ENCODE results near the gene MKKS.

The MKKS gene

DNA sequence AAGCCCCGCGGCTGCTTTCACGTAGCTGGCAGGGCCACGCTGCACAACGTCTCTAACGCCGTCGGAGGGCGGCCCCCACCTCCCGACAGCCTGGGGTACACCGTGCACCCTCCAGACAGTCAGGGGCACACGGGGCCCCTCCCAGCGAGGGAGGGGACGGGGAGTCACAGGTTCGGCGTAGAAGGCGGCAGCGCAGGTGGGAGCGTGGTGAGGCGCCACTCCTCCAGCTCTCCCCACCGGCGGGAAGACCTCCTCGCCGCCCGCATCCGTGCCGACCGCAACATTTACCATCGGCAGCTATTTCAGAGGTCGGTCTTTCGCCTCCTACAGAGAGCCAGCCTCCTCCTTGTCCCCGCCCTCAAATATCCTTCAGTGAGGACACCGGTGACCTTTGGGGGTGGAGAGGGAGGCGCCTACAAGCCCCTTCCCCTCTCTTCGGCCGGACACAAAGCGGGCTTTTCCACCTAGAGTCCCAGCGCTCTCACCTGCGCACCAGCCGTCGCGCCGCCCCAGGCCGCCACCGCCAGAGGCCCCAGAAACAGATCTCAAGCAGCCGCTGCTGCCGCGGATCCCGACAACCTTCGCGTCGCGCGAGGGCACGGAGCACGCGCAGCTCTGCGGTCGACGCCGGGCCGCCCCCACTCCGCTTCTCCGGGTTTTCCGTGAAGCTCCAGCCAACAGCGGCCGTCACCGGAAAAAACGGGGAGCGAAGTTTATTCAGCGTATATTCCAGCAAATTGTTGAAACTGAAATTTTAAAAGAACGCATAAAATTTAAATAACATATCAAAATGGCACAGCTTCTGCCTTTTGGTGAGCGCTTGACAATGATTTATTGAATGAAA lies at the start of gene MKKS:
MKKS (minus strand) TSS at position 600 of the 844 bp plus-strand sequence. CDS start 20,708 bp downstream, outside the sequence.
- peak; percentile 74 to 81 for DNase-seq (ENCODE audit: low read depth in 1 of 2, low spot score in 1 of 2)

DNA sequence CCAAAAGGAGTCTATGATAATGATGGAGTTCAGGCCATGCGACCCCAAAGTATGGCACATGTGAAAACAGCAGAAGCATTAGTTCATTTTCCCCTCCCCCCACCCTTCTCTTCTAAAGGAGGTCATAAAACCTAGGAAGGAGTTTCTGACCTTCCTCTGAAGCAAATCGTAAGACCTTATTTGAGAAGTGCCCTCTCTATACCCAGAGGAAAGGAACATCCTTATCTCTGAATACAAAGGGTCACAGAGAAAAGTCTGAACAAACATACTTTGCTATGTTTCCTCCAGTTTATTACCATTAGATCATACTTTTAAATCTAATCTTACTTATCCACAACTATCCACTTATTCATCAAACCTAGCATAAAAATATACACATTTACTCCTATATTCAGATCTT lies 49.7 kb upstream of the MKKS start:
- DNase-seq (ENCODE audit: low read depth in 1 of 2, low spot score in 1 of 2): no peak

DNA sequence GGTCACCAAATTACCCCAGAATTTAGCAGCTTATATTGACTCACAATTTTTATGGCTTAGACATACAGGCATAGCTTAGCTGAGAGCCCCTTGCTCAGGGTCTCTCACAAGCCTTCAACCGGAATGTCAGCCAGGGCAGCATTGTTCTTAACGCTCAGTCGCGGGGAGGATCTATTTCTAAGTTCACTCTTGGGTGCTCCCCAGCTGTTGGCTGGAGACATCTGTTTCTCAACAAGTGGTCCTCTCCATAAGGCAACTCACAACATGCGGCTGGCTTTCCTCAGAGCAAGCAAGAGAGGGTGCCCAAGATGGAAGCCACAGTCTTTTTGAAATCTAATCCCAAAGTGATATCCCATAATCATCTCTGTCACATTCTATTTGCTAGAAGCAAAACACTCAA lies 47.7 kb upstream of the MKKS start:
- DNase-seq (ENCODE audit: low read depth in 1 of 2, low spot score in 1 of 2): no peak

DNA sequence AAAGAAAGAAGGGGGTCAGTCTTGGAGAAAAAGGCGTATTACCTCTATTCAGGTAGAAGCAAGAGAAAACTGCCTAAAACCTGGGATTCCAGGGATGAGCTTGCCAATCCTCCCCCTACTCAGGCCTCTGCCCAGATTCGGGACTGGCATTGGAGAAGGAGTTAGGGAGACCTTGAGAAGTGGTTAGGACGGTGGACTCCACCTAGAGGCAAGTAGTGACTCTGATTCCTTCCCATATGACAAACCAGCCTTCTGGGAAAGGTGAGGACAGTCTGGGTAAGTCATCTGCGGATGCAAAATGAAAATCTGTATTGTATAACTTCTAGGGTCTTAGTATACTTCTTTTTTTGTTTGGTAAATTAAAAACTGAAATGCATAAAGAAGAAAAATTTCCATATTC lies 44.9 kb upstream of the MKKS start:
- no peak for DNase-seq (ENCODE audit: low read depth in 1 of 2, low spot score in 1 of 2)

DNA sequence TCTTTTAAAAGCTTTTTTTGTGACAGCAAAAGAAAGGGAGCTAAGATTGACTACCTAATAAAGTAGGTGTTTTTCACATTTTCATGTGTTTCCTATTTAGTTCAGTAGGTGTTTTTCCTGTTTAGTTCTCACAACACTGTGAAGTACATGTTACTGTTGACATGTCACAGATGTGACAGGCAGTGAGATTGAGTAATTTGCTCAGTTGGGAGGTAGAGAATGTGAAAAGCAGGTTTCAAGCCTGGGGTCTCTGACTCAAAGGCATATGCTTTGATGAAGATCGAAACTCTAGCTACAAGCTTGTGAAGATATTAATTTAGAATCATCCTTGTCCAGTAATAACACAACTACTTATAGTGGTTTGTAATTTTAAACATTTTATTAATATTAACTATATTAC lies 44.2 kb upstream of the MKKS start:
- no peak for DNase-seq (ENCODE audit: low read depth in 1 of 2, low spot score in 1 of 2)

- no peak for DNase-seq (ENCODE audit: low read depth in 1 of 2, low spot score in 1 of 2)
Observed at GRCh38 chr20:10476319-10476724, 42.3 kb upstream of the MKKS start.

DNA sequence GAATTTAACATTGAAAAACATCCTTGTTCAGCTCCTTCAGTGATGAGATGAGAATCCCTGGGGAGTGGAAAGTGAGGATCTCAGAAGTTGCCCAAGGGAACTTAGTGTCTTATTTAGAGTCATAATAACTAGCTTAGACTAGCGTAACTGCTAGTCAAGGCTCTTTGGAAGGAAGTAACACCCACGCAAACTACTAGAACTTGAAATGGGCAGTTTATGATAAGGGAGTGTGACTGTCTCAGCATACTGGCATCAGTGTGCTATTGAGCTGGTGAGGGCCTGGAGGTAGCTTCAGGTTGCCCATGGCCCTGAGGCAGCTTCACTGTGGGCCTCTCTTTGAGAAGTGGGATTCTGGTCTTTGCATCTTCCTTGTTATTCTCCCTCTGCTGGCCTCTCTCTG lies 41.2 kb upstream of the MKKS start:
- DNase-seq (ENCODE audit: low read depth in 1 of 2, low spot score in 1 of 2): no peak

- DNase-seq (ENCODE audit: low read depth in 1 of 2, low spot score in 1 of 2): no peak
Observed at GRCh38 chr20:10474606-10475184, 40.7 kb upstream of the MKKS start.

DNA sequence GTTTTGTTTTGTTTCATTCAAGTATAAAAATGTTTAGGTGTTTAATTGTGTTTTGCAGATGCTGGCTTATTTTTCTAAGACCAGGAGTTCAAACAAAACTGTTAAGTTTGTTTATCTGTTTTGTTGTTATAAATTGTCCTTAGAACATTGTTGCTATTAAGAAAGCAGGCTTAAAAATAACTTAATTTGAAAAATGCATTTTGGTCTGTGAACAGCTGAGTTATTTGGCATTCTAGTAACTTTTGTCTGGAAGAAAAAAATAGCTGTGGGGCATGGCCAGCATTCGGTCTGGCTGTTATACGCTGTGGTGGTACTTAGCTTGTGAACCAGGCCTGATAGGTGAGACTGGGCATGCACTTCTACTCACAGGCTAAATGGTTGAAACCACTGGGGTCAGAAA lies 38.8 kb upstream of the MKKS start:
- no peak for DNase-seq (ENCODE audit: low read depth in 1 of 2, low spot score in 1 of 2)

GRCh38 chr20:10470276-10470675 lies 36.3 kb upstream of the MKKS start:
- DNase-seq (ENCODE audit: low read depth in 1 of 2, low spot score in 1 of 2): no peak

- DNase-seq (ENCODE audit: low read depth in 1 of 2, low spot score in 1 of 2): peak in 1 of 2 donors; percentile 7
Observed at GRCh38 chr20:10469599-10469998, 35.6 kb upstream of the MKKS start.

- DNase-seq (ENCODE audit: low read depth in 1 of 2, low spot score in 1 of 2): no peak
Observed at GRCh38 chr20:10469056-10469455, 35.0 kb upstream of the MKKS start.

DNA sequence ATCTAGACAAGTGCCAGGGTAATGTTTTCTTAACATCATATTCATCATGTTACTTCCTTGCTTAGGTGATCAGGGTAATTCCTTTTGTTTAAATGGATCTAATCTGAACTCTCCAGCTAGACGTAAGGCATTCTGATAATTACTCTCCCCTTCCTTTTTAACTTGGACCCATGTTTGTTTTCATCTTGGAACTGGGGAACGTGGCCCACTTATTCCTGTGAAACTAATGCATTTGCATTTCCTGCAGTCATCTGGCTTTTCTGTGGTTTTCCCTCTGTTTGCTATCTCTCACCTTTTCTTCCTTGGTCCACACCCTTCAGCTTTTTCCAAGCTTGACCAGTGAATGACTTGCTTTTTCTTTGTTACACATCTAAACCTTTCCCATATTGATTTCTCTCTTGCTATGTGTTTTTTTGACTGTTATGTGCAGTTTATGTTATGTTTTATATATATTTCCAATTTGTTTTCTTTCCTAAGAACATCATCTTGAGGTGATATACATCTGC lies 34.4 kb upstream of the MKKS start:
- no peak for DNase-seq (ENCODE audit: low read depth in 1 of 2, low spot score in 1 of 2)

DNA sequence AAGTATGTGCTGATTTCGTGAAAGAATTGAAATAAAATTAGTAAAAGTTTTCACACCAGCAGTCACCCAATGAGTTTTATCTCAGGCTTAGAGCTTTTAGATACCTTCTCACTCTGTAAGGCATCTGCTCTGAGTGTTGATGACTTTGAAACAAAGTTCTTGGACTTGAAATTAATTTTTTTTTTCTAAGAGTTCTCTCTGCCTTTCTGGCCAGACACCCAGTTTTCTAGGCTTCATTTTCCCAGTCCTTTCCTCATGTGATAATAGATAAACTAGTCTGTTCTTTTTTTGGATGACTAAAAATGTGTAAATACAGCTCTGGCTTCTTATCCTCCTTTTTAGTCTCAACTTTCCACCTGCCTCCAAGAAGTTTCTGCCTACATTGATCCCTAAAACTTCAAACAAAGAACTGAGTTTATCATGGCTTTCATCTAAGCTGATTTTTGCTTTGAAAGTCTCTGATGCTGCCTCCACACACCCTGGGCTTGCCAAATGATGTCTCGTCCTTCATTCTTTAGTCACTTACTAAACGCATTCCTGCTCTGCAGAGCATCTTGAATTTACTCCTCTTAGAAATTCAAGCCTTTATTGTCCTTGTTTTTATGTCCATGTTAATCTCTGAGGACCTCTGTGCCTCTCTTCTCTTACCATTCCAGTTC lies 33.8 kb upstream of the MKKS start:
- no peak for DNase-seq (ENCODE audit: low read depth in 1 of 2, low spot score in 1 of 2)

DNA sequence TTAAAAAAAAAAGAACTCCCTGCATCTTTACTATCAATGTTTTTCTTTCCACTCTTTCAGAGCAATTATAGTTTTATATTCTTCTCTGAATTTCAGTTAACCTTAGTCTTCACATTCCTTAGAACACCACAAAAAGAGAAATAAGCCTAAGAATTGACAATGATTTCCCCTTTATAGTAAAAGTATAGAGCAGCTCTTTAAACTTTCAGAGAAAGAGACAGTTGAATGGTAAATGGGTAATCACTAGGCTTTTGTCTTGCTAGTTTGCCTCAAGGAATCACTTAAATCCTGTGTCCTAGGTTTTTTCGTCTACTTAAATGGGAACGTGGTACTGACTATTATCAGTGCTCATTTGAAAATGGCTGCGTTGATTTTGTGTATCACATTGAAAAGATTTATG lies 32.8 kb upstream of the MKKS start:
- DNase-seq (ENCODE audit: low read depth in 1 of 2, low spot score in 1 of 2): no peak

GRCh38 chr20:10466325-10466724 lies 32.3 kb upstream of the MKKS start:
- no peak for DNase-seq (ENCODE audit: low read depth in 1 of 2, low spot score in 1 of 2)

DNA sequence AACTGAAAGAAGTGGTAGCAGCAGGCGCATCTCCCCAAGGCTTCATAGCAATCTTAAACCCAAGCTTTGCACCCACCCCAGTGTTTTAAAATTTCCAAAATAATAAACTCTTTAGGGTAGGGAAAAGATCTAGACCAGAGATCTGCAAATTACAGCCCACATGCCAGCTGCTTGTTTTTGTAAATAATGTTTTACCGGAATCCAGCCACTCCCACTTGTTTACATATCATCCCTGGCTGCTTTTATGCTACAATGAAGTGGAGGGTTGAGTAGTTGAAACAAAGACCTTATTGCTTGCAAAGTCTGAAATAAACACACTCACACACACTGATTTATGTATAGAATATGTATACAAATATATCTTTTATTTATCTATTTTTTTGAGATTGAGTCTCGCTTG lies 31.1 kb upstream of the MKKS start:
- DNase-seq (ENCODE audit: low read depth in 1 of 2, low spot score in 1 of 2): no peak

GRCh38 chr20:10463622-10464021 lies 29.6 kb upstream of the MKKS start:
- no peak for DNase-seq (ENCODE audit: low read depth in 1 of 2, low spot score in 1 of 2)

DNA sequence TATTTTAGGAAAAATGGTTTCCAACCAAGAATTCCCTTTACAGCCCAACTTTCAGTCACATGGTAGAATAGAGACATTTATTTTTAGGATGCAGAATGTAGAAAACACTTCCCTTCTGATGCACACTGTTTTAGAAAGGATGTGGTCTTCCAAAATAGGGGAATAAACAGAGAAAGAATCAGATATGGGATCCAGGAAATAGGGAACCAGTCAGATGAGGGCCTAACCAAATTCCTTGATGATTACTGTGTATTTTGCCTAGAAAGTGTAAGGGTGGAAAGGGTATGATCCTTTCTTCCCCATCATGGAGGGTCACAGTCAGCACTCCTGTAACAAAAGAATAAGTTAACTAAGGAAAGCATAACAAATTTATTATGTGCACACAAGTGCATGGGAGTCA lies 28.5 kb upstream of the MKKS start:
- DNase-seq (ENCODE audit: low read depth in 1 of 2, low spot score in 1 of 2): no peak

GRCh38 chr20:10461495-10461894 lies 27.5 kb upstream of the MKKS start:
- DNase-seq (ENCODE audit: low read depth in 1 of 2, low spot score in 1 of 2): no peak

- no peak for DNase-seq (ENCODE audit: low read depth in 1 of 2, low spot score in 1 of 2)
Observed at GRCh38 chr20:10454151-10454750, 20.2 kb upstream of the MKKS start.

DNA sequence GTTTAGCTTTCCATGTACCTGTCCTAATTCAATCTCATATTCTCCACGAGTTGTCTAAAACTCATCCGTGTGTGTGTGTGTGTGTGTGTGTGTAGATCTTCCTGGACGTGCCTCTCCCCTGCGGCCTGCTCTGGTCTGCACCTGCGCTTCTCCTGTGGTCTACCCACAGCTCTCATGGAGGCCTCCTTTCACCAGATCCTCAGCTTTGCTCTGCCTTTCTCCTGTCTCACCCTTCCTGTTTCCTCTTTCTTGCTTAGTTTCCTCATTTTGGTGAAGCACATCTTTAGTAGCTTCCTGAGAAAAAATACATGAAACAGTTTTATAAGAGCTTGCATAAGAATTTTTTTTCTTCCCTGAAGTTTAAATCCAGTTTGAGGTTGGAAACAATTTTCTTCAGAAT lies 19.2 kb upstream of the MKKS start:
- DNase-seq (ENCODE audit: low read depth in 1 of 2, low spot score in 1 of 2): no peak
